OCI-LY3 (cell line): Measurements from ENCODE around the gene GNGT1.

Experiments used
- H2AFZ ChIP-seq: fragments of 200-600, 300-600 bp; shearing (Covaris generic); 2 replicates; pipeline ENCODE4 v1.6.0; 2014; ENCODE audit warnings: antibody characterized with exemption, low read depth, low read length
- H3K27ac ChIP-seq: fragments of 200-600, 300-600 bp; sonication (generic); 2 replicates; pipeline ENCODE4 v1.5.1; 2014; ENCODE audit warnings: mild to moderate bottlenecking, low read length, moderate library complexity, mixed read lengths
- H3K27me3 ChIP-seq: fragments of 200-600, 300-600 bp; sonication (generic); 2 replicates; pipeline ENCODE4 v1.6.1; 2014; ENCODE audit warnings: low read depth, low read length, mixed read lengths
- H3K36me3 ChIP-seq: fragments of 200-600, 300-600 bp; sonication (generic); replicated peaks from 2 replicates; pipeline ENCODE3; 2014; ENCODE audit warnings: low read depth, low read length, mixed read lengths
- H3K4me1 ChIP-seq: fragments of 300-600, 200-600 bp; sonication (generic); 2 replicates; pipeline ENCODE4 v1.6.1; 2014; ENCODE audit warnings: low read length, mixed read lengths
- H3K4me2 ChIP-seq: fragments of 200-600, 300-600 bp; sonication (generic); 2 replicates; pipeline ENCODE4 v1.6.1; 2014; ENCODE audit warnings: low read length, mixed read lengths
- H3K4me3 ChIP-seq: fragments of 300-600, 200-600 bp; sonication (generic); 2 replicates; pipeline ENCODE4 v1.5.1; 2014; ENCODE audit warnings: antibody characterized with exemption, mild to moderate bottlenecking, low read length, moderate library complexity
- H3K79me2 ChIP-seq: fragments of 300-600, 200-600 bp; shearing (Covaris generic); 2 replicates; pipeline ENCODE4 v1.6.1; 2014; ENCODE audit warnings: mild to moderate bottlenecking, low read length, mixed read lengths
- H3K9ac ChIP-seq: fragments of 300-600, 200-600 bp; shearing (Covaris generic); 2 replicates; pipeline ENCODE4 v1.6.0; 2014; ENCODE audit warnings: mild to moderate bottlenecking, low read length, moderate library complexity
- H3K9me3 ChIP-seq: fragments of 200-600, 300-600 bp; shearing (Covaris generic); 2 replicates; pipeline ENCODE4 v1.6.1; 2014; ENCODE audit warnings: low read length, mixed read lengths; ENCODE audit not compliant: insufficient read depth
- H4K20me1 ChIP-seq: fragments of 200-600, 300-600 bp; sonication (generic); 2 replicates; pipeline ENCODE4 v1.6.1; 2016; ENCODE audit warnings: low read length, mixed read lengths; ENCODE audit not compliant: insufficient read depth
- CTCF ChIP-seq: fragments of 200-600, 300-600 bp; sonication (generic); IDR thresholded peaks from 2 replicates; pipeline ENCODE4 v1.5.1; 2014; ENCODE audit warnings: antibody characterized with exemption, low read length, low read depth
- EZH2phosphoT487 ChIP-seq: fragments of 200-600 bp; shearing (Covaris generic); IDR thresholded peaks from 2 replicates; pipeline ENCODE4 v1.6.1; 2018; ENCODE audit warnings: antibody characterized with exemption, mixed run types, low read depth

Gene GNGT1

GRCh38 chr7:93926800-93927199 is 20.4 kb downstream of the GNGT1 start:
- TF ChIP-seq EZH2phosphoT487 (no peak), CTCF (no peak)
- no peak overlapping the region for H3K27ac ChIP-seq
- H3K4me3 ChIP-seq: no peak overlapping the region
- no peaks in the 10 kb centered on the region for H3K79me2 ChIP-seq
- H3K4me2 ChIP-seq: no peak overlapping the region
- H2AFZ ChIP-seq: no peak overlapping the region
- no peaks in the 10 kb centered on the region for H4K20me1 ChIP-seq
- no peaks in the 10 kb centered on the region for H3K9me3 ChIP-seq
- H3K27me3 ChIP-seq: no peaks in the 10 kb centered on the region
- peaks cover 8% of the 10 kb centered on the region for H3K4me1 ChIP-seq
- no peak overlapping the region for H3K9ac ChIP-seq
- no peaks in the 10 kb centered on the region for H3K36me3 ChIP-seq

- TF ChIP-seq EZH2phosphoT487: no peak
- TF ChIP-seq CTCF: no peak
- Histone ChIP-seq H3K4me1 (peaks cover 8% of the 10 kb centered on the region), H3K9me3 (no peaks in the 10 kb centered on the region), H3K4me3 (no peak overlapping the region), H3K9ac (no peak overlapping the region), H3K79me2 (no peaks in the 10 kb centered on the region), H2AFZ (no peak overlapping the region), H3K4me2 (no peak overlapping the region), H3K27ac (no peak overlapping the region), H4K20me1 (no peaks in the 10 kb centered on the region), H3K36me3 (no peaks in the 10 kb centered on the region), H3K27me3 (no peaks in the 10 kb centered on the region)
Measured at GRCh38 chr7:93927585-93927984, 21.2 kb downstream of the GNGT1 start.

GRCh38 chr7:93931655-93932054 is 25.3 kb downstream of the GNGT1 start:
- Histone ChIP-seq H3K79me2 (no peaks in the 10 kb centered on the region), H3K4me2 (no peak overlapping the region), H3K9ac (no peak overlapping the region), H3K27me3 (no peaks in the 10 kb centered on the region), H2AFZ (no peak overlapping the region), H3K4me1 (no peaks in the 10 kb centered on the region), H3K4me3 (no peak overlapping the region), H3K9me3 (no peaks in the 10 kb centered on the region), H4K20me1 (no peaks in the 10 kb centered on the region), H3K36me3 (no peaks in the 10 kb centered on the region), H3K27ac (no peak overlapping the region)
- TF ChIP-seq CTCF (no peak), EZH2phosphoT487 (no peak)

- Histone ChIP-seq H3K4me2 (no peak overlapping the region), H4K20me1 (no peaks in the 10 kb centered on the region), H3K4me1 (no peaks in the 10 kb centered on the region), H3K9ac (no peak overlapping the region), H2AFZ (no peak overlapping the region), H3K27ac (no peak overlapping the region), H3K27me3 (no peaks in the 10 kb centered on the region), H3K36me3 (no peaks in the 10 kb centered on the region), H3K9me3 (no peaks in the 10 kb centered on the region), H3K79me2 (no peaks in the 10 kb centered on the region), H3K4me3 (no peak overlapping the region)
- TF ChIP-seq CTCF (no peak), EZH2phosphoT487 (no peak)
Measured at GRCh38 chr7:93933156-93933555, 26.8 kb downstream of the GNGT1 start.
